Measurements from ENCODE around the gene NCAM2.

Gene NCAM2

DNA sequence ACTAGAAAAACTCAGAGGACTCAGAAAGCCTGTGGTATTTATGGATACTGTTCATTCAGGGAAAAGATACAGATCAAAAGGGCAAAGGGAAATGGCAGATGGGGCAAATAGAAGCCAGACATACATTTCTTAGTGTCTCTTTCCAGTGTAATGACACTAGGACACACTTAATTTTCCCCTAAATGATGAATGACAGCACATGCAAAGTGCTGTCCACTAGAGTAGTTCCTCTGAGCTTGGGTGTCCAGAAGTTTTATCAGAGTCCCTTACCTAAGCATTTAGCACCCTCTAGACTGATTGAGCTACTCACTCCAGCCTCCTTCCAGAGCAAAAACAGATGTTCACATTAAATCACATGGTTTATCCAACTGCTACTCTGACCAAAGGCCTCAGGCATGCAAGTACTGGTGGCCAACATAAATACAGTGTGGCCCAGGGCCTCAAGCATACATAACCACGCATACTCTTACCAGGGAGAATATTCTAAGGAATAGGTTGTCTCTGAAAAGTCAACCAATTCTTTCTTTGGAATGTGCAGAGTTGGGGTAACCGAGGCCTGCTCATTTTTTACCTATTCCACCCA, 166.9 kb downstream of the NCAM2 start:
- DNase-seq = no peak

DNA sequence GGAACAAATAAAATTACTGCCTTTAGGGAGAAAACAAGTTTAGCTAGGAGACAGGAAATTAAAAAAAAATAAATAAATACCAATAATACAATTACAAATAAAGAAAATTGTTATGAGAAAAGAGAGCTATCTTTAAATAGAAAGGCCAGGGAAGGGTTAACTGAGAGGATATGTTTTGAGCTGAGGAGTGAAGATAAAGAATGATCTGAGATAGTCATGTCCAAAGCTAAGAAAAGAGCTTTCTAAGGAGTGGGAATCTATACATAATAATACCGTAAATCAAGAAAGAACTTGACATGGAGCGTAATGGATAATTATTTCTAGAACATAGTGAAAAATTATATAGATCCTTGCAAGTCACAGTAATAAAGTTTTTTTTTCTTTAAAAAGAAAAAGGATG, 176.5 kb downstream of the NCAM2 start:
- DNase-seq = no peak

DNA sequence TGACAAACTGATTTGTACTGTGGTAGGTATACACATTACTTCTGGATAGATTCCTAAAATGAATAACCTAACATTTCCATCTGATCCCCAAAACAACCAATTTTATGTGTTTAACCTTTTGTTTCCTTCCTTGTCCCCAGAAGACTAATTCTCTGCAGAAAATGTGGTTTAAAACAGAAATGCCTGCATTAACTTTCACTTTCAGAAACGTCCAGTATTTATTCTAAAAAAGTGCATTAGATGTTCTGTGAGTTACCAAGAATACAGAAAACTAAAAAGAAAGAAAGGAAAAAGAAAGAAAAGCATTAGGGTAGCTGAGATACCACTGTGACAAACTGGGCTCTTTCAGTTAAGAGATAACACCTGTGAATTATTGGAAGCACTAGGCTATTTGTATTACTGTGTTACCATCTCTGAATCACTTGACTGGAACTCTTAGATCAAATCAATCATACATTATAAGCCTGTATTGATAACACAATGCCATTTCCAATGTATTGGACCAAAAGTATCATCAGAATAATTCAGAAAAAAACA, 177.7 kb downstream of the NCAM2 start:
- no peak for DNase-seq

DNA sequence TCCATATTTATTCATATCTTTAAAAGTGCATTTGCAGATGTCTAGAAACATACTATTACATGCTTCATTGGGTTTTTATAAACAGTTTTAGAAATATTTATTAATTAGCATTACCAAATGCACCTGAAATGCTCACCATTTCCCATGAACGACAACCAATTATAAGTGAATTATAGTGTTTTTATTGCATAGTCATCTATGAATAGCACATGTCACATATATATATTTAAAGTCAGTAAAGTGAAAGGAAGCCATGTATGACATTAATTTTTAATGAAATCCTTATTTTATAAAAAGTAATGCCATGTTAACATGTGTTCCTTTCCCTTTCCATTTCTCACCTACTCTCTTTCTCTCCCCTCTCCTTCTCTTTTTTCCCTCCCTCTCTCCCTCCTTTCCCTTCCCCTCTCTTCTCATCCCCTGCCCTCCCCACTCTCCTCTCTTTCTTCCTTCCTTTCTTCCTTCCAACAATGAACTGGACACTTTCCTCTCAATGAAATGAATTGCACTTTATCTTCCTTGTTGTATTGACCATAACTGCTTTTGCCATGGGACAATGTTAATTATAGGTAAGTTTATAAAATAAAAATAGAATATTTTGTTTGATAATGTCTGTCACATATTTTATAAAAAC, 179.3 kb downstream of the NCAM2 start:
- no peak for DNase-seq

DNA sequence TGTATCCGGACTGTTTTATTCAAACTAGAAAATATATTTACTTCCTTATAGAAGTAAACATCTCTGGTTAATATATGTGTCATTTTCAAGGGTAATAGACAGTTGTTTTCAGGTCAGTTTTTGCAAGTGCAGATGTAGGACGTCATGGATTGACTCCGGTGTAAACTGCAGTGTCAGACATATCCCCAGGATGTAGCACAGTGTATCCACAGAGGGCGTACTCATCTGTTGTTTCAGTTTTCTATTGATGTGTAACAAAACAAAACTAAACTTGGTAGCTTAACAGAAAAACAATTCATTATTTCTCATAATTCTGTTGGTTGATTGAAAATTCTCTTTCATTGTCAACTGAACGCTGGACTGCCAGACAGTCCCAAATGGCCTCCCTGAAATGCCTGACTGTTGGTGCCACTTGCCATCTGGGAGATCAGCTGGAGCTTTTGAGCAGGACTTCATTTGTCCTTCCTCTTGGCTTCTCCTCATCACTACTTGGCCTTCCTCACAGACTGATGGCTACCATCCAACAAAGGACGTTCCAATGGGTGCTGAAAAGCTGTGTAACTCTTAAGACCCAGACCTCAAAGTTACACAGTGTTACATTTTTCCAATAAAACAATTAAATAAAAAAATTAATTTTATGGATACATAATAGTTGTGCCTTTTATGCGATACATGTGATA, 181.6 kb downstream of the NCAM2 start:
- peak in 1 of 56 donors; percentile 7 for DNase-seq

DNA sequence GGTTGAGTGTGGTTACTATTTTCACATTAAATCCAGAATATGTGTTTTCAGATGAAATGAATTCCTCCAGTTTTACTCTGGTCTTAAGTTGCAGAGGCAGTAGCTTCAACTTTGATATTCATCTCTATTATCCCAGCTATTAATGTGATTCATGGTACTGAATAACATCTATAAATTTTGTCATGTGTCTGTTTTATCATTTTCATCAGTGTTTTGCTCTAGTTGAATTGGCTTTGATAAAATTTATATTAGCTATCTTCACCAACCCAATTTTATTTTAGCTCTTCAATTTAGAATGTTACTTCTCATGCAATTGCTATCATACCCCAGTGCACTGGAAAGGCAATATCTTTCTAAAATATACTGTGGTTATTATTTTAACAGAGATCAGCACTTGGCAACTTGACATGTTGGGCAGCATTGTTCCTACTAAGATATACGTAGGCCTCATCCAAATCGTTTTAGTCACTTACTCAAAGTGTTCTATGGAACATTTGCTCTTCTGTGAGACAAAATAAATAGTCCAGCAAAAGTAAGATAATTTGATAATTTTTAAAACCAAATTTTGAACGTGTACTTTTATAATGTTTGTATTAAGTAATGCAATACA, 184.3 kb downstream of the NCAM2 start:
- DNase-seq = no peak

DNA sequence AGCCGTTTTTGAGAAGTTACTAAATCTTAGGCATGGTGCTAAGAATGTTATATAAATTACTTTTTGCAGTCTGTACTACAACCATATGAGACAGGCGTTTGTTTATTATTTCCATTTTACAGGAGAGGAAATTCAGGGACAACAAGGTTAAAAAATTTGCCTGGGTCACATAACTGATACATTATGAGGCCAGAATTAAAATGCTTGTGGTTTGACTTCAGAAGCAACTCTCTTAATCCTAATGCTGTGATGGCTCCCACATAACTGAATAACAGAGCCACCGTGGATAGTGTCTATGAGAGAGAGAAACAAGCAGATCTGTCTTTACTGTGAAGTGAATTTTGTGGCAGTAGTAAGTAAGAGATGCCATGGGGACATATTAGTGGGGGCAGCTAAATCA, 184.9 kb downstream of the NCAM2 start:
- no peak for DNase-seq

DNA sequence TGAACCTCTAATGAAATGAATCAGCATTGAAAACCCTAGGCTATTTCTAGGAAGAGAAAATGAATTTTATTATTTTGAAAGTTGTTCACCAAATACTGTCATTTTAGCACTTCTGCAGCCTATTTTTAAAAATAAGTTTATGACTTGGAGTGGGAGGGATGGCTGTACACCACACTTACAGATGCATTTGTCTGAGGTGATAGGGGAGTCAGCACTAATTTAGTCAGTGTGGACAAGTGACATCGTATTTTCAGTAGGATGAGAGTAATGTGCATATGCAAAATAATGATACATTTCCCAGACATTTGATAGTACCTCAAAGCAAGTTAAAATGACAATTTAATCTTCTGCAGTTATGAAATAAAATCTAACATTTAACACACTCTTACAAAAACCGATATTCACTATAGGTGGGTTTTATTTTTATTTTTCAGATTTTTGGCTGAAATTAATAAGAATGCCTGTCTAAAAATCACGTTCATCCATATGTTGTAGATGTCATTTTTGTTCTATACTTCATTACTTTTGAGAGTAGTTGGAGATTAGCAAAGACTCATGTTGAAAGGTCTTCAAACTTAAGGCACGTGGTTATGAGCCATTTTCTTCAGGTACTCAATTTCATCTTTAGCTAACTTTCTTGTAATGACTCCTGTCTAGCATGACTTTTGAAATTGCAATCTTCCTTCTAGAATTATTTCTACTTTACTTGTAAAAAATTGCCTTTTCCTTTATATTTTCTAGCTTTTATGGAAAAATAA, 186.7 kb downstream of the NCAM2 start:
- DNase-seq = no peak

DNA sequence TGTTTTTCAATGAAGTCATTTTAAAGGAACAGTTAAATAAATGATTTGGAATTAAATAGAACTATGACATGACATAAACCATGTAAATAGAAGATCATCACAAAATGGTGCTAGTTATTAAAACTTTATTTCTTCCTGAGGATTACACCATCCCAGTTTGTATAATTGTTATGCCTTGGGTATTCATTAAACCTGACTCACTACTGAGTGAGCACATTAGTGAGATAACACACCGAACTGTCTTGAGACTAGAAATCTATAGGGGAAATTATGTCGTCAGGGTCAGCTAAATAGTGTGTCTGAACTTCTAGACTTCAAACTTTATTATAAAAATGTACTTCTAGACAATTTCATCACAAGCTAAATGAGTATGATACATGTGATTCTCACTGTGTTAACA, 189.4 kb downstream of the NCAM2 start:
- no peak for DNase-seq

DNA sequence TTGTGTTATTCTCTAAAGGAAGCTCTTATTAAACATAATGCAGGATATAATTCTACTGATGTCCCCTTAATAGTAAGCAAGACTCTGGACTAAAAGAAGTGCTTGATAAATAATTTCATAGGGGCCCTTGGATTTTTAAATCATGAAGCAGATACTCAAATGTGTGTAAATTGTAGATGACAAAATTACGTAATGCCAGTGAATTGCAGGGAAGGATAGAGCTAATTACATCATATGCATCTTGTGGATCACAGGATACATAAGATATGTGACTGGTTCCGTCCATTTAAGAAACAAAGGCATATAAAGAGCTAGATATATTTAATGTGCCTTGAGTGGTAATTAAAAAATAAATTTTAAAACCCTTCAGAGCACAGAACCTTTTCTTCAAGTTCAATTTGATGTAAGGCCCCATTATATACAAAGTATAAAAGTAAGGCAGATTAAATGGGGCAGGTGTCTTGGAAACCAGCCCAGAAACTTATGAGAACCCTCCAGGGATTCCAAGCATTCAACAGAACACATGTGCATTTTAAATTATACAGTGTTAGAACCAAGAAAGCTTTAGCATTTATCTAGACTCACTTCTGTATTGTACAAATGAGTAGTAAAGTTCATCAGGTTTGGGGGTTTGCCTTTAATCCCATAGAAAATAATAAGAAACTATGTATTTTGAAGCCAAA, 190.4 kb downstream of the NCAM2 start:
- DNase-seq = no peak

DNA sequence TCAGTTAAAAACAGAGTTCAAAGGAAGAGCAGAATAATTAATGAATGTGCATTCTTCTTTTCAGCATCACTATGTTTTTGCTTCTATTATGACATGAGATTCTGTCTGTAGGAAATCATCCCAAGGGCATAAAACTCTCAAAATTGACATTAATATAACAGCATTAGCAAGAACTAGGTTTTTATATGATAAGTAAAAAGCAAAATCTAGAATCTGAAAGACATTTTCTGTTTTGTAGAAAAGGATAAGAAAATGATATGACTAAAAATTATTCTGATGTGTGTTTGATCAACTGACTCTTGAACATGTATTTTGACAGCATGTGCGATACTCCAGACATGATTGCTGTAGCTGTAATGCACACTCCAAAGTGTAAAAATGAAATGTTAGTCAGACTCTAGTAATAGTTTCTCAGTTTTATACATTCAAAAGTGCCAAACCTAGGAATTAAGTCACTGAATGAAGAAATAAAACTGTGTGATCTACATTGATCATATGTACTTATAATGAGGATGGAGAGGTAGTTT, 197.3 kb downstream of the NCAM2 start:
- DNase-seq = no peak

DNA sequence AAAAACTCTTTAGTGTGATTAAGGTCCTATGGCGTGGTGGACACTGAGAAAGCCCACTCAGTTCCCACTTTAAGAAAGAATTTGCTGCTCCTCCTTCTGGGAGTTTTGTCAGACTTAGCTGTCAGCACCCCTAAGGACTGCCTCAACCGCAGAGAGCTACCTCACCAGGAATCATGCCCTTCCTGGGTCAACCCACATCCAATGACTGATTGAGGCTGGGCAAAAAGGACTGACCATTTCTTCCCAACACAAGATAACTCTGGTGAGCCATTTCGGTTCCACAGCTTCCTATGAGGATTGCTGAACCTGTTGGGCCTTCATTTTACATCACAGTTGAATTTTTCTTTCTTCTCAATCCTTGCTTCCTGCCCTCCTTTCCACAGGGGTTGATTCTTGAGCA, 197.9 kb downstream of the NCAM2 start:
- no peak for DNase-seq

DNA sequence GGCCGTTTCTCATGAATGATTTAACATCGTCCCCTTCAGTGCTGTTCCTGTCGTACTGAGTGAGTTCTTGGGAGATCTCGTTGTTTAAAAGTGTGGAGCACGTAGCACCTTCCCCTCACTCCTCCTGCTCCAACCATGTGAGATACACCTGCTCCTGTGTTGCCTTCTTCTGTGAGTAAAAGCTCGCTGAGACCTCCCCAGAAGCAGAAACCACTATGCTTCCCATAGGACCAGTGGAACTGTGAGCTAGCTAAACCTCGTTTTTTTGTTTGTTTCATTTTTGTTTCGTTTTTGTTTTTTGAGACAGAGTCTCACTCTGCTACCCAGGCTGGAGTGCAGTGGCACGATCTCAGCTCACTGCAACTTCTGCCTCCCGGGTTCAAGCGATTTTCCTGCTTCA, 198.6 kb downstream of the NCAM2 start:
- no peak for DNase-seq

DNA sequence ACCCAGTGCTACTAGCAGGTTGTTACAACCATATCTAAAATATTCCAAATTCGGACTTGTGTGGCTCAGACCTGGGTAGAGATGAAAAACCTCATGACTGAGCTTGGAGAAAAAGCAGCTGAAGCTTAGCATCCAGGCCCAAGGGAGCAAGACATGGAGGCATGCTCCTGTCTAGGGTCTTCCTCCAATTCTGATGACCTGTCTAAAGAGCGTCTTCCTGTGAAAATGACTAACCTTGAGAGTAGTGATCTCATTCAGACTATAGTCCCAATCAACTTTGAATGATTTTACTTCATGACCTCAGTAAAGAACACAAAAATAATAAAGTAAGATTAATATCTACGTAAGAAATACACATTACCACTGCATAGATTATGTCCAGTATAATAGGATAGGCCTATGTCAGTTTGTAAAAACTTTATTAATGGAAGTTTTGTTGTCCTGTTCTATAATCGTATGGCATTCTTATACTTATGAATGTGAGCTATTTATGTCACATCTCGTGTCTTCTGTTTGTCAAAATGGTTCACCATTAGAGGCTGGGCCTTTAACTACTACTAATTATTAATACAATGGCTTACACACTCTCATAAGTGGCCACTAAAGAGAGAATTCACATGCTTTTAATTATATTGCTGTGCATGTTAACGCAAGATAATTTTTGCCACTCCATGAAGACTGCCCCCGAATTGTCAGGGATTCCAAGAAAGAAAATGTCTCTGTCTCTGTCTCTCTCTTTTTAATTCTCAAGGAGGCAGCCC, 201.3 kb downstream of the NCAM2 start:
- DNase-seq = no peak

DNA sequence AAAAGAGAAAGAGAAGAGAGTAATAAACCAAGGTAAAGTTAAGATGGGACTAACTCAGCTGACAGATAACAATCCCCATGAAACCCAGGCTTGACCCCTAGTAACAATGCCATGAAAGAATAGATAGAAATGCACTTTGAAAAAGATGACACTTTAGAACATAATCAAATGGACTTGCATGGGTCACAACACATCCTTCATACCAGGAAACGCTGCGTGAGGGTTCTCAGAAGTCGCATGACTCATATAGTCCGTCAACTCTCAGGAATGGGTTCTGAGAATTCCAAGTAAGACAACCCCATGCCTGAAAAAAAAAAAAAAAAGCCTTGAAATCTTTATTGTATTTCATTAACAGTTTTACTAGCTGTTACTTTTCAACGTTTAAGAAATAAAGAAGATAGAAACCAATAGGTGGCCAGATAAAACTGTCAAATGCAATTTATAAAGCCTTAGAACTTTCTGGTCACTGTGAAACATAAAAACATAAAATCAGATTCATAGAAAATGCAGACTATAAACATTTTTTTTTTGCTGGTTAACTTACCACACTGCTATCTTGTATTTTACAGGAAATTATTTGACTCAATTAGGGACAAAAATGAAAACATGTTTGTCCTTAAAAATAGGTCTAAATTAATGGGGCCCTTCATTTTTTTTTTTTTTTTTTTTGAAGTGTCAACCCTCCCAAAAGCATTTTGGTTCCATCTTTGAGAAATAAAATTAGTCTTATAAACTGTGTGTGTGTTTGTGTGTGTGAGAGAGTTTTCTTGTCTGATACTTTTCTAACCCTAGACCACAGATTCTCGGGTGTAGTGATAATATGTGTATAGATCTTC, 202.1 kb downstream of the NCAM2 start:
- DNase-seq = peak in 2 of 56 donors; percentile 11 to 50

DNA sequence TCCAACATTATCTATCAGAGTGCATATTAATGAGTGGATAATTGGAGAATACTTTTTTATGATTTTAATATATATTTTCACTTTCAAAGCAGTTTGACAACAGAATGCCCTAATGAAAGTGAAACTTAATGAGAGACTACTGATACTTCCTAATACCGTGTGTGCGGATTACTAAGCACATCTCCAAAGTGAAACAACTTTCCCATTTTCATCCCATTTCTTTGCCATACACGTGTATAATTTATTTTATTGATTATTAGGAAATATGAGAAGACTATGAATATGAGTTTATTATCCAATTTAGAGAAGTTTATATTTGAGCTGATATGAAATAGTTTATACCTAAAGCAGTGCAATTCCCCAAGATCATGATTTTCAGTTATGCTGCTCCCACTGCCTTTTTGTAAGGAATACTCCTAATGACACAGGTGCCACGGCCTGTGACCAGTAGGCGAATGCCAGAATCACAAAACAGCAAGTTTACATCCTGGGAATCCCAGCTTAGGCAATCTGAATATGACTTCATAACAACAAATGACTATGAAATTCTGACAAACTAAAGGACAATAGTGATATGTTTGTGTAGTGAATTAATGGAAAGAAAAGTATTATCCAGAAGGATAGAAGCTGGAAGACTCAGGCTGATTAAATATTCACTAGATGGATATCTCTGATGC, 202.9 kb downstream of the NCAM2 start:
- DNase-seq = no peak

DNA sequence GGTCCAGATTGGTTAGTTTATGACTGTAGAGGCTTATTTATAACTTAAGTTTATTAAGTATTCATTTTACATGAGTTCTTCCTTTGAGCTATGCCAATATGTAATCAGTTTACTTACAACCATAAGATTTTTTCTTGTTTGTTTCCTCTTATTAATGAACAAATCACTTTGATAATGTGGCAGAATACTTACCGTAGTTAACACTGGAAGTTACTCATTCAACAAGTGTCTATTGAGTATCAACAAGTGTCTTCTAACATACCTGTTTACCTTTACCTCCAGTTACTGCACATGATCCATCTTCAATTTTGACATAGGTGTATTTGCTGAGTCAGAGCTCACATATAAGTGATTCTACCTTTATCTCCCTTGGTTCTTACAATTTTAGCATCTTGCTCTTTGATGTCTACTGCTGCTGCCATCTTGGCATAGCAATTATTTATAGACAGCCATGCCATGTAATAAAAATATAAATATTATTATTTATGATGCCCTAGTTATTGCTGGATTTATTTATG, 205.7 kb downstream of the NCAM2 start:
- DNase-seq = no peak

DNA sequence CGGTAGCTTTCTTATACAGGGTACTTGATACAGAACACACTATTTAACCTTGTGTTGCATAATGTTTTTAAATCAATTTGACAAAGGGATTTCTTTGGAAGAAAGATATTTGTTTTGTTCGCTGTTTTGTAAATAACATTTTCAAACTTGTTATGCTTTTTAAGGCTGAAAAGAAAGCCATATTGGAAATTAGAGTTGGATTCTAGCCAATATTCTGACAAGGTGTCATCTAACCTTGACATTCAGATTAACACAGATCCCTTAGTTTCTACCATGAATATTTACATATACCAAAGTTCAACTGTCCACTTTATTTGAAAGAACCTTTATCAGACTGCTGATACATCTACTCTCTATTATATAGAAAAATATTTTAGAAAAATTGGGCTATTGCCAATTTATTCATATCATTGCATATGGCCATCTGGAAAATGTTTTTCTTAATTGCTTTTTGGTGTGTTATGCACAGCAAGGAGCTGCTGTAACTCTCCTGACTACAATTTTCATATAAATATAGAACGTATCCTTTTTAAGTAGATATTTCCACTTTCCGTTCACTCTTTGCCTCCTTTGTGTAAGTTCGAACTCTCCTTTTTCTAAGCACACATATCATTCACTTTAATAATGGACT, 206.3 kb downstream of the NCAM2 start:
- no peak for DNase-seq
